Measurements from ENCODE around the gene KSR2.

KSR2 gene

GRCh38 chr12:117530796-117531195 lies 438.0 kb downstream of the KSR2 start:
- no peak for DNase-seq (ENCODE audit: low read depth in 2 of 2)

GRCh38 chr12:117528538-117528937 lies 440.3 kb downstream of the KSR2 start:
- no peak for DNase-seq (ENCODE audit: low read depth in 2 of 2)

- no peak for DNase-seq (ENCODE audit: low read depth in 2 of 2)
Observed at GRCh38 chr12:117527479-117527855, 441.3 kb downstream of the KSR2 start.

GRCh38 chr12:117526757-117527478 lies 441.9 kb downstream of the KSR2 start:
- DNase-seq (ENCODE audit: low read depth in 2 of 2) = no peak

GRCh38 chr12:117525766-117526165 lies 443.0 kb downstream of the KSR2 start:
- DNase-seq (ENCODE audit: low read depth in 2 of 2) = no peak

- DNase-seq (ENCODE audit: low read depth in 2 of 2) = no peak
Observed at GRCh38 chr12:117524806-117525205, 444.0 kb downstream of the KSR2 start.

GRCh38 chr12:117523971-117524370 lies 444.8 kb downstream of the KSR2 start:
- DNase-seq (ENCODE audit: low read depth in 2 of 2) = no peak

GRCh38 chr12:117522559-117522958 lies 446.2 kb downstream of the KSR2 start:
- no peak for DNase-seq (ENCODE audit: low read depth in 2 of 2)

- DNase-seq (ENCODE audit: low read depth in 2 of 2) = no peak
Observed at GRCh38 chr12:117521867-117522266, 446.9 kb downstream of the KSR2 start.

GRCh38 chr12:117521346-117521745 lies 447.4 kb downstream of the KSR2 start:
- no peak for DNase-seq (ENCODE audit: low read depth in 2 of 2)

GRCh38 chr12:117518594-117519270 lies 450.1 kb downstream of the KSR2 start:
- DNase-seq (ENCODE audit: low read depth in 2 of 2) = no peak

GRCh38 chr12:117517219-117517739 lies 451.5 kb downstream of the KSR2 start:
- no peak for DNase-seq (ENCODE audit: low read depth in 2 of 2)

GRCh38 chr12:117516034-117516433 lies 452.8 kb downstream of the KSR2 start:
- no peak for DNase-seq (ENCODE audit: low read depth in 2 of 2)

GRCh38 chr12:117514016-117514415 lies 454.8 kb downstream of the KSR2 start:
- no peak for DNase-seq (ENCODE audit: low read depth in 2 of 2)

GRCh38 chr12:117513353-117513752 lies 455.4 kb downstream of the KSR2 start:
- no peak for DNase-seq (ENCODE audit: low read depth in 2 of 2)

- DNase-seq (ENCODE audit: low read depth in 2 of 2) = no peak
Observed at GRCh38 chr12:117508468-117508867, 460.3 kb downstream of the KSR2 start.

GRCh38 chr12:117507548-117507947 lies 461.2 kb downstream of the KSR2 start:
- DNase-seq (ENCODE audit: low read depth in 2 of 2) = no peak

- no peak for DNase-seq (ENCODE audit: low read depth in 2 of 2)
Observed at GRCh38 chr12:117506333-117506732, 462.5 kb downstream of the KSR2 start.

GRCh38 chr12:117502633-117503032 lies 466.2 kb downstream of the KSR2 start:
- DNase-seq (ENCODE audit: low read depth in 2 of 2) = no peak

GRCh38 chr12:117502233-117502632 lies 466.6 kb downstream of the KSR2 start:
- no peak for DNase-seq (ENCODE audit: low read depth in 2 of 2)

GRCh38 chr12:117501076-117501869 lies 467.5 kb downstream of the KSR2 start:
- no peak for DNase-seq (ENCODE audit: low read depth in 2 of 2)

GRCh38 chr12:117499759-117500485 lies 468.9 kb downstream of the KSR2 start:
- DNase-seq (ENCODE audit: low read depth in 2 of 2) = no peak
